NCI-H2081 (cell line): ENCODE data around the gene COL3A1.

ENCODE experiments used
- DNase-seq, 2 experiments: peaks; one replicate each; lab custom pipeline; 2025; lab: John Stamatoyannopoulos, UW

The COL3A1 gene

DNA sequence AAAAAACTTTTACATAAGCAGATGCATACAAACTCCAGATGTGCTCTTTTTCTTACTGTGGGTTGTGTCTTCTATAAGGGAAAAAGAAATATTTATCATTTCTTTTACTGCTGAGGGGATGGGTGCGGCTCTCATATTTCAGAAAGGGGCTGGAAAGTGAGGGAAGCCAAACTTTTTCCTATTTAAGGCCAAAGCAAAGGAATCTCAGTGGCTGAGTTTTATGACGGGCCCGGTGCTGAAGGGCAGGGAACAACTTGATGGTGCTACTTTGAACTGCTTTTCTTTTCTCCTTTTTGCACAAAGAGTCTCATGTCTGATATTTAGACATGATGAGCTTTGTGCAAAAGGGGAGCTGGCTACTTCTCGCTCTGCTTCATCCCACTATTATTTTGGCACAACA, at the start of gene COL3A1:
COL3A1 (plus strand) TSS at position 210 of the 400 bp plus-strand sequence; CDS start at position 327, 117 bp downstream.
- no peak for DNase-seq

DNA sequence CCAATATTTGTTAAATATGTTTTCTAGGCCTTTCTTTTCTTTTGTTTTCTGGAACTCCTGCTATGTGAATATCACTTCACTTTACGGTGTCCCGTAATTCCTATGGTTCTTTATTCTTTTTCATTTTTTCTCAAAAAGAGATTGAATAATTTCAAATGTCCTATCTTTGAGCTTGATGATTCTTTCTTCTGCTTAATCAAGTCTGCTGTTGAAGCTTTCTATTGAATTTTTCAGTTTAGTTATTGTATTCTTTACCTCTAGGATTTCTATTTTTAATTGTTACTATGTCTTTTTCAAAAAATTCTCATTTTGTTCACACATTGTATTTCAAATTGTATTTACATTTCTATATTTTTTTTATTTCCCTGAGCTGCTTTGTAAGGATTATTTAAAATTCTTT, 45.5 kb upstream of the COL3A1 start:
- DNase-seq: no peak

DNA sequence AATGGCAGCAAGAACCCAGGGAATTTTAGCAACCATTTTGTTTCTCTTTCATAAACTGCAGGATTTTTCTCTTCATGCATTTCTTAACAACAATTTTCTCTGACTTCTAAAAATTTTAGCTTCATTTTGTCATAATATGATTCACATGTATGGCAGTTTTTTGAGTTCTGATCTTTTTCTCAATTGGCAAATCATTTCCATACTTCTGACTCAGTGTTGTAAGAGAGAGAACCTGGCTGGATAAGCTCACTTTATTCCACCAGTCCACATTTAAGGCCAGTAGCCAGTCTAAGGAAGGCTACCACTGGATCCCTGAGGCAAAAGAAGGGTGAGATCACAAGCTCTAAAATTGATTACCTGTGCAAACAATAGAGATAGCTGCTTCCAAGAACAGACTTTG, 42.8 kb upstream of the COL3A1 start:
- no peak for DNase-seq

DNA sequence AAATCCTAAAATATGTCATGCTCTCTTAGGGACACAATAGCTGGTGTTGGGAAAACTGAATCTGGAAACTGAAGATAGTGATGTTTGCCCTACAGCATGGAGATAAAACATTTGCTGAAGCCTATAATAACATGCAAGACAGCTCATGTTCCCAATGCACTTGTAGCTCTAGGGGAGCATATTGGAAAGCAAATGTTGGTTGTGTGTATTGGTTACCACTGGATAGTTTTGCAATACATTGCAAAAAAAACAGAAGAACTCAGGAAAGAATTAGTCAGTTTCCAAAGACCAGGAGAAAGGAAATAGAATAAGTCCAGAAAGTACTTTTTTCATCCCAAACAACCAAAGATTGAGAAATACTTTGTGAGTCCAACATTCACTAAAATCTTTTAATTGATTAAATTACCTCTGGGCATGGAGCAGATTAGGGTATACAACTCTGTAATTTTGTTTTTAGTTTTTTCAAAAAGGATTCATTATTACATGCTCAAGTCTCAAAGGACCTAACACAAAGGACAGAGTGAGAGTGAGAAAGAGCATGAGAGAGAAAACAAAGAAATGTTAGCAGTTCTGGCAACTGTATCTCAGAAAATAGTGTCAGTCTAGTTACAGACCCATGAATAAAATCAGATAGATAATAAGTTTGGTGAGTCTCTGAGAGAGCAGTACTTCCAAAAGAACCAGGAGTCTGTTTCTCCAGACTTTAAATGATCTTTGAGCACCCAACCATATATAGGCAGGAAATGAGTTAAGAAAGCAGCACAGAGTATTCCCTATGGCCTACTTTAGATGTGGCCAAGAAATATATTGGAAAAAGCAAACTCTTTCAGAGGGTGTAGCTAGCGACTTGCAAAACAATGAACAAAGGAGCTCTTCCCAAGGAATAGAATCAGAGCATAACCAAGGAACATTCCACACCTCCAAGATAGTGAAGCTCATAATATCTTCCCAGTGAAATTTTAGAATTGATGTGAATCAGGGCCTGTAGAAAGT, 36.6 kb upstream of the COL3A1 start:
- DNase-seq: no peak

DNA sequence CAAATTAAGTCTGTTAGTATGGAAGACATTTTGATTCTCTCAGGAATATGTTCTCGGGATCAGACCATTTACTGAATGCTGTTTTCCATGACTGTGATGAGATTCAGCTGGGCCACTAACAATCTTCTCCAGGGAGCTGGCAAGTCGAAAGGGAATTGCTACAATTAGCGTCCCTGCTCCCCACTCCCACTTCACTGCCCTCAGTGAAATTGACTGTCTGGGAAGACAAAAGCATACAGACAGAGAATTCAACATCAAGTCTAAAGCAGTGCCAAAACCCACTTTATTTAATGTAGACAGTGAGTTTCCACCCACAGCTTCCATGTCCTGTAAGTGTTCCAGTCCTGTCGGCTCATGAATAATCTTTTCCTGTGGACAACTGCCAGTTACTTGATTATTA, 34.0 kb upstream of the COL3A1 start:
- no peak for DNase-seq

DNA sequence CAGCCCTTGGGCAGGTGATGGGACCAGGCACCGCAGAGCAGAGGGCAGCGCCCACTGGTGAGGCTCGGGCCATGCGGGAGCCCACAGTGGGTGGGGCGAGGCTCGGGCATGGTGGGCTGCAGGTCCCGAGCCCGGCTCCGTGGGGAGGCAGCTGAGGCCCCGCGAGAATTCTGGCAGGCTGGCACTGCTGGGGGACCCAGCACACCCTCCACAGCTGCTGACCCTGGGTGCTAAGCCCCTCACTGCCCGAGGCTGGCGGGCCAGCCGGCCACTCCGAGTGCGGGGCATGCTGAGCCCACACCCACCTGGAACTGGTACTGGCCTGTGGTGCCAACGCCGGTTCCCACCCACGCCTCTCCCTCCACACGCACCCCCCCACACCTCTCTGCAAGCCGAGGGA, 29.7 kb upstream of the COL3A1 start:
- DNase-seq: no peak

DNA sequence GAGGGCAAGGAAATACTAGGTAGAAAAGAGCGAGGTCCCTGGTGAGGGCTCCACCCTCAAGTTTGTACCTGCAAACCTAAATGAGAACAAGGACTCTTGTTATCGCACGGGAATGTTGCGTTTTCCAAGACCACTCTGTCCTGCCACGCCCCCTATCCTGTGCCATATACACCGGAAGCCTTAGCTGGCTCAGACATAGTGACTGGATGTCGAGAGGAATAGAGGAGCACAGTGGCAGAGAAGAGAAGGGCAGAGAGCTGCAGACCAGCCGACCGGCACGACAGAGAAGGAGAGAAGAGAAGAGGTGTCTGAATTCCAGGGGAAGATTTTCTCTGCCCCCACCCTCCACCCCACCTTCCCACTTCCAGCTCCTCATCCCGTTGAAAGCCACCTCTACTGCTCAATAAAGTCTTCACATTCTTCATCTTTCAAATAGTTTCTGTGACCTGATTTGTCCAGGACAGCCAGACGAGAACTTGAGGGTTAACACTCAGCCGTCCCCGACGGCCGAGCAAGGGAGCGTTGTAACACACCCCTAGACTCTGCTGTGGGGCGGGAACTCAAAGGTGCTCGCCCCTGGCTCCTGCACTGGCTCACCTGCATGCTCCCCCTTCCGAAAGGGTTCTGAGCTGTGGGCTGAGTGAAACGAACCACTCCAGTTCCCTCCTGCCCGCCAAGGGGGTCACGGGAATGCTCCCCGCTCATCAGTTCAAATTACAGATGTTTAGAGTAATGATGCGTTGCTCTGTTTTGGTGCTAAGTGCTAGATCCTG, 24.9 kb upstream of the COL3A1 start:
- DNase-seq: no peak

DNA sequence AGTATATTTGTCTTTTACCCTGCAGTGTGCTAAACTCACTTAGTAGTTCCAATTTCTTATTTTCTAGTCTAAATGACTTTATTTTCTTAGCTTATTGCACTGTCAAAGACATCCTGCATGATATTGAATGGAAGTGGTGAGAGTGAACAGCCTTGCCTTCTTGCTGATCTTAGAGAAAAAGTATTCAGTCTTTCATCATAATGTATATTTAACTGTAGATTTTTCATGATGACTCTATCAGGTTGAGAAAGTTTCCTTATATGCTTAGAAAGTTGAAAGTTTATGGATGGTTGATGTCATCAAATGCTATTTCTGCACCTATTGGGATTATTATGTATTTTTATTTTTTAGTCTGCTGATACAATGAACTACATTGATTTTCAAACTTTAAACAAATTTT, 21.3 kb upstream of the COL3A1 start:
- no peak for DNase-seq

DNA sequence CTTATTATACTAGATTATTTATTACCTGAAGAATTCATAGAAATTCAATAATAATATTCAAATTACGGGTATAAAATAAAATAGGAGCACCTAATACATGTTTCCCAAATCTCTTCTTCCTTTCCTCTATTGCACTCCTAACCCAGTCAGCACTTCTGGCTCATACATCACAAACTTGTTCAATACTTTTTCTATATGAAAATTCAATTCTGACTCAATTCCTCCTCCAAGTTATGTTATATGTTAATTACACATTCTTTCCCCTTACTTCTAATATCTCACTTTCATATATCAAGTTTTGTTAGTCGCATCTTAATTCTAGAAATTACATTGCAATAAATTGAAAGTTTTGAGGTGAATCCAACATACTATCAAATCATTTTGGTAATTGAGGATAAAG, 17.9 kb upstream of the COL3A1 start:
- no peak for DNase-seq

DNA sequence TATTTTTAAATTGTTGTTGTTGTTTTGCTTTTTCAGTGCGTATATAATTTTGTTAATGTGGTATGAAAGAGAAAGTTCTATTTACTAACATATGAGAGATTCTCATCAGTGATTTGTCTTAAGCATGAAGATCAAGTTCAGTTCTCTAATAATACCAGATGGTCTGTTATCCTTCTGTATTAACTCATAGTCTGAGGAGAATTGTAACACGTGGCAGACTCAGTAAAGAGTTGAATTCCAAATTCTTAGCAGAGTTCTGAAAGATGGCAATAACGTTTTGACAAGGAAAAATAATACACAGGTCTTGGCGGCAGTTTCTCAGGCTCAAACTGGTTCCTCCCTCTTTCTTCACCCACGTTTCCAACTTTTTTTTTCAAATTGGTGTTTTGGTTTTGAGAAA, 17.2 kb upstream of the COL3A1 start:
- DNase-seq: no peak

DNA sequence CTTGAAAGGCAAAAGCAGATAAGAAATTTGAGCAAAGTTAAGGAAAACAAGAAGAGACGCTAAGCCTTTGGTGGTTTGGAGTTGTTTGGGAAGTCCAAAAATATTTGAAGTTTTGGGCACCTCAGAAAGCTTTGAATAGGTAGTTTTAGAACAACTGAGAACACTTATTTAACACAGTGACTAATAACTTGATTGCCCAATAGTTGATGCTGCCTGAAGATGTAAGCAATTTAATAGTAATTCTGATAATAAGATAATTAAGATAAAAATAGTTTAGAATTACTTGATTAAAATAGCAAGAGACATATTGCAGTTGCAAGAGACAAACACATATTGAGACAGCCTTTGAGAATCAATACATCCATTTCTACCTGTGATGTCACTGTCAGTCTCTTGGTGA, 16.5 kb upstream of the COL3A1 start:
- DNase-seq: no peak

DNA sequence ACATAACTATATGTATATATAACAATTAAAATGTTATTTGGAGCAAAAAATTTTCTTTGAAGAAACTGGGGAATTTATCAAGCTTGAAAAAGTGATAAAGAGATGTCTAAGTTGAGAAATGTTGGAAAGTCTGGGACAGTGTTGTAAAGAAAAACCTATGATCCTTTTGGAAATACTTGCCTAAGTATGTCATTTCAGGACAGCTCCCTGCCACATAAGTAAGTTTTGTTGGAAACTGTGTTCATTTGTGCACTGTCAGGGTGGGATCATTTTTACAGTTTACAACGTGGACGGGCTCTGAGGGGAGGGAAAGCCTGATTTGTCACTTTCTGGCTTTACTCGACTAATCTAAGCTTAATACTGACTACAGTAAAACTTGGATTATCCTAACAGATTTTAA, 10.4 kb upstream of the COL3A1 start:
- no peak for DNase-seq

DNA sequence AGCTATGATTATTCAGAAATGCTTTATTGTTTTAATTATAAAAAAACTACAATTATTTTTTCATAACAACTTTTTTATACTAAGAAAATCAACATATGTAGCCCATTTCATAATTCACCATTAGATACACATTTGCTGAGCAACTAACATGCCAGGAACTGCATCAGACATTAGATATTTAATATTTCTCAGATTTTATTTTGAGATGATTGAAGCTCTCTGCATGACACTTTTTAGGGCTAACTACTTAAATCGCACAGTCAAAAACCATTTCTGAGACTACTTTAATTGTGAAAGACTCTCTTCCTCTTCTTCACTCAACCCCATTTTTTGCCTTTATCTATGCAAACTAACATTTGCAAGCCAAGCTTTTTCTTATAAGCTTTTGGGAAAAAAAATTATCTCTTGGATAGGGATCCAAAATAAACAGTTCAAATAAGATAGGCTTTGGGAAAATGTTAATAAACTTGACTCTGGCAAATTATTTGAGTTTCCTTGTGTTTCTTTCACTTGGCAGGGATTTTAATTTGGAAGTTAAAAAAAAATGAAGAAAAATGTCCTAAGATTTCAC, 9.1 kb upstream of the COL3A1 start:
- no peak for DNase-seq

DNA sequence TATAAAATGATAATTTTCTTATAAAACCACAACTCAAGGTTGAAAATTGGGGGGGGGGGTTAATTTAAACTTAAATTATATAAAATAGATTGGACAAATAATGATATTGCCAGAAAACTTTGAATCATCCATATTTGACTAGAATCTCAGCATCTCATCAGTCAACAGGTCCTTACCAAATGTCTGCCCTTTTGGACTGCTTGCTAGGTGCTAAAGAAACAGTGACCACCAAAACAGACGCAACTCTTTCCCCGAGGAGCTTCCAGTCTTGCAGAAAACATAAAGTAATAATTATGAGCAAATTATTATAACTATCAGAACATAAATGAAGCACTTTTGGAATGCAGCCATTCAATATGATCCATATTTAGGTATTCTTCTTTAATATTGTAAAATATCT, 8.6 kb upstream of the COL3A1 start:
- DNase-seq: no peak

DNA sequence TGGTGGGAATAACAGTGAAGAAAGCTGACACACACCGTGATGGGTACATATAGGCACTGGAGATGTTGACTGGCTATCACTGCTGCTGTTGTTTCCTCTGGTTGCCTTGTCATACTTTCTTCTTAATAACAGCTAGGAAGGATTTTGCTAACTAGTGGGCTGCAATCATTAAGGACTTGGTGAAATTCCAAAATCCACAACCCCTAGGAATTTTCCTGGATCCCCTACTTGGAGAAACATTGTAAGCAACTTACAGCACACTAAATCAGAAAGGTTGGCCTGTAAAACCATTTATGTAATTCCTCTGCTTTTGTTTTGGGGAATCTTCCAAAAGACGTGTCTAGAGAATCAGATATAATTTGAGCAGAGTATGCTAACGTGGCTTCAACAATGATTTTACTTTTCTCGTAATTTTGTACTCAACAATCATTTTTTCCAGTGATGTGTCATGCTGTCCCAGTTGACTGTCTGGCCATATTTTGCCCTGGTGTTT, 8.0 kb upstream of the COL3A1 start:
- no peak for DNase-seq

DNA sequence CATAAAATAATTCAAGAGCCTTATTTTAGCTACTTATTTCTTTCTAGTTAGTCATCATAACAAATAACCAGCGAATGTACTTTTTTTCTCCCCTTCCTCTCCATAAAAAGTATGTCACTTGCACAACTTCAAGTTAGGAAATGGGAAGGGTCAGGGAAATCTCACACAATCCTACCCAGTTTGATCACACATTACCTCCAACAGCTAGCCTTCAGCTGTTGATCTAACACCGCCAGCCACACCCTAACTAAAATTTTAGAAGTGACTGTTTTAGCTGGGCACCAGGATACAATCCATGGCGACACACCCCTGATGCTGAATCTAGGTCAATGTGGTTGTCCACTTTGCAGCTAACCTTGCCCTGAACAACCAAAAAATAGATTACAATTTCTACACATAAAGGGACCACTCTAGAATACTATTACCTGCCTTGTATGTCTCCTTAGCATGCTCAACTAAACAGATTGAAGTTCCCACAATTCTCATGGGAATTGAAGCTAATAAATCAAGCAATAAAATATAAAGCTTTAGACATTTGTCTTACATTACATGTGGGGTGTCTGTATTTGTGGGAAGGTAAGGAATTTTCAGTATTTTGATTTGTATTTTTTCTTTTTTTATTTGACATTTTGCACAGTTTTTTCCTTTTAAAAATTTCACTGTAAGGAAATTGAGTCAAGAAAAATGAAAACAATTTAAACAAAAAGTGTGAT, 7.3 kb upstream of the COL3A1 start:
- no peak for DNase-seq

DNA sequence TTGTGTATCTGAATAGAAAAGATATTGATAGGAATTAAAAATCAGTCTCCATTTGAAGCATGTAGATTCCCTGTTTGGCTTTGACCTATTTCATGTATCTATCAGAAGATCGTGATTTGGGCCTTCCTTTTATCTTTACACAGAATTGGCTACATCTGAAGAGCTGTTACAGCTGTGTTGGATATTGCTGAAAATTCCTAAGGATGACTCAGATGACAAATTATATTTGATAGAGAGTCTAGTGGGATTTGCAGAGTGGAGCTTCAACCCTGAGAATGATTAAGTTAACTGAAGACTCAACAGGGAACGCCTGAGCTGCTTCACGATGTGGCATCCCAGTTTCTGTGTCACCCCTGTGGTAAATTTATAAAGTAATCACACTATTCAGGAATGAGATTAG, 4.9 kb upstream of the COL3A1 start:
- no peak for DNase-seq

DNA sequence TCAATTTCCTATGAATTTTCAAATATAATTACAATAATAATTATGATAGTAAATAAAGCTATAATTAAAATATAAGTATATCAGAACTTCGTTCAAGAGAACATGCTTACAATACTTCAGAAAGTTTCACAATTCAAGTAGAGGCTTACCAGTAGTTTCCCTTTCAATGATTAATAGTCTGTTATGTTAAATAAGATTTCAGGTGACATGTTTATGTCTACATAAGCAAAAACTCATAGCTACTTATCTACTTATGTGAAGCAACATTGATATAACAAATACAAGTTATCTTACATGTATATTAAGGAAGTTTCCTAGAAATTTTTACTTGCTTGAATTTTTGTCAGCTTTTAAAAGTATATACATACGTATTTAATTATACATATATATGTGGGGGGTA, 4.5 kb upstream of the COL3A1 start:
- DNase-seq: no peak

DNA sequence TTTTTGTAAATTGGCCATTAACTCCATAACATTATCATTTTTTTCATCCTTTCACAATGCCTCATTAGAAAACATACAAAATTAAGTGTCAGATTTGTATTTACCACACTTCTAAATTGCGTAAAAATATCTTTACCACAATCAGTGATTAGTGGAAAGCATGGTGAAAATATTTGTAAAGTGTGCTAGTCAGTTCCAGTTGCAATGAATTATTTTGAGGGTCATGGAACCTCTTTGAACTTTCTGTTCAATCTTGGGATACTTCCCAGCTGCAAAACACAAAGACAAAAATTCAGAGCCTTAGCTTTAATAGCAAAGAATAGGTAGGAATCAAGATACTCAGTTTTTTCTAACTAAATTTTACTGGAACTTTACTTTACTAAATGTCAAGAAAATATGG, 4.0 kb upstream of the COL3A1 start:
- DNase-seq: no peak

DNA sequence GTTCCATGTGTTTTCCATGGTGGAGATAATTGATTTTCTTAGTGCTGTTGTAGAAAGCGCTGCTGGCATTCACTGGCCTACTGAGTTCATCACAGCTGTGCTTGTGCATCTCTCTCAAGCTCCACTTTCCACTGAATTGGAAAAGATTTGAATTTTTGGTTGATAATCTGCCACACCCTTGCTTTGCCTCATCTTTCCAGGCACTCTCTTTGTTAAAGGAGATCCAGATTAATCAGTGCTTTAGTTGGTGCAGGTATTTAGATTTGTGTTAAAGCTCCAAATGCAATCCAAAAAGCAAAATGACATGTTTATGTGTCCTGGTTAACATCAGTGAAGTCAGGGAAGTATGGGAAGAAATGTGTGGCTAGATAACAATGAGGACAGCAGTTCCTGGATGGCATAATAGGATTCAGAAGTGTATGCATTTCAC, 2.7 kb upstream of the COL3A1 start:
- DNase-seq: no peak

DNA sequence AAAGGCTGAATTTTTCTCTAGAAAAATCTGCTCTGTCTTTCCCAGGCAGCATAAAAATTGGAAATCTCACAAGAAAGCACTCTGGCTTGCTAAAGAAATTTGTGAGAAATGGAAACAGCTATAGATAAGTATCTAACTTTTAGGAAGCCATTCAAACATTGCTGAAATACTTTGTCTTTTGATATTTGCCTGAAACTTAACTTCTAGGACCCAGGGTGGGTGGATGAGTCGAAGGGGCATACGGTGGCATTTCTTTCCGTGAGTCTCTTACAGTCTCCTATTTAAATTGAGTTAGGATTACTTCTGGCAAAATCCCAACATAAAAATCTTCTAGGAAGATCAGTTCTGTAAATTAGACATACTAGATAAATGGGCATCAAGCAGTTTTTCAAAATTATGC, 532 bp upstream of the COL3A1 start:
- DNase-seq: no peak

DNA sequence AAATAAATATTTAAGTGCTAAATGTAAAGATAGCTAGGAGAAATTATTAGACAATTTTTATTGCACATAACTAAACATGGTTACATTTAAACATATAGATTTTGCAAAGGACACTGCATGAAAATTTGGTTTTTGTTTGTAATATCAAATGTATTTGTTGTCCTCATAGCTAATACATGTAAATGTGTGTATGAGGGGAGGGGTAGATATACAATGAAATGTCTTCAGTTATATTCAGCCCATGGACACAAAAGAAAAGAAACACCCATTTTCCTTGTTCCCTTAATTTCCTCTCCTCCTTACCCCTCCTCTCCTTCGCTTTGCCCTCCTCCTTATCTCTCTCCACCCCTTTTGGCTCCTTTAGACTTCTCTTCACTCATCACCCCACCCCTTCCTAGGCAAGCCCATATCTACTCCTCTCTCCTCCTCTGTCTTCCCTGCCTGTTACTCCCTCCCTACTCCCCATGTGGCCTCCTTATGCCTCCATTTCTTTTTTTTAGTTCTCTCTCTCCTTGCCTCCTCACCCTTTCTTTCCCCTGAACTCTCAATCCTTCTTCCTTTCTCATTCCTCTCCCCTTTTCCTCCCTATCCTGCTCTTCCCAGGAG, 1.4 kb downstream of the COL3A1 start:
- no peak for DNase-seq
